ENCODE data around the gene ASXL1.
"Not testable (repeated sequence)": the region's sequence is repeated elsewhere in the genome, so short reads cannot be mapped to it uniquely, and the experiment has no call there.

ASXL1 gene

DNA sequence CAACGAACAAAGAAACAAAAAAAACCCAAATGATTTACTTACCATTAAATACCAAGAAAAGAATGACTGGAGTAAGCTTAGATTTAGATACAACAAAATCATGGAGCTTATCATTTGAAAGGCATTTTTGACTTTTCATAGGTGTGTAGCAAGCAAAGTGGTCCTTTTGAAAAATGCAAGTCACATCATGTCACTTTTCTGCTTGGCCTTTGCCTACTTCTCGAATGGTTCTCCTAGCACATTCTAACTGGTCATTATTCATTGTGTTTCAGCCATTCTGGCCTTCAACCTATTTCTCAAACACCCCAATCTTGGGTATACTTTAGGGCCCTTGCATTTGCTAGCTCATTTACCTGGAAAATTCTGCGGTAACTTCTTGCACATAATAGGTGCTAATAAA lies 22.6 kb downstream of the ASXL1 start:
- ChIA-PET CTCF (interaction anchor here (0.6 kb wide), 1 partner anchor 24 kb away, joined by 3 read pairs; no protein-coding TSS in a partner anchor), POLR2A (ENCODE audit: low non-redundant PET) (no interaction called here)
- H3K27ac ChIP-seq = no peak overlapping the region
- no peak for TF ChIP-seq CTCF (conservative IDR thresholded peaks at IDR 0.05; ENCODE audit: low read depth)
- DNase-seq (ENCODE audit: low spot score) = no peak

- DNase-seq (ENCODE audit: low spot score) = no peak
- H3K27ac ChIP-seq = no peak overlapping the region
- ChIA-PET POLR2A (ENCODE audit: low non-redundant PET) (no interaction called here), CTCF (no interaction called here)
- no peak for TF ChIP-seq CTCF (conservative IDR thresholded peaks at IDR 0.05; ENCODE audit: low read depth)
Measured at GRCh38 chr20:32382102-32382950, 24.2 kb downstream of the ASXL1 start.

DNA sequence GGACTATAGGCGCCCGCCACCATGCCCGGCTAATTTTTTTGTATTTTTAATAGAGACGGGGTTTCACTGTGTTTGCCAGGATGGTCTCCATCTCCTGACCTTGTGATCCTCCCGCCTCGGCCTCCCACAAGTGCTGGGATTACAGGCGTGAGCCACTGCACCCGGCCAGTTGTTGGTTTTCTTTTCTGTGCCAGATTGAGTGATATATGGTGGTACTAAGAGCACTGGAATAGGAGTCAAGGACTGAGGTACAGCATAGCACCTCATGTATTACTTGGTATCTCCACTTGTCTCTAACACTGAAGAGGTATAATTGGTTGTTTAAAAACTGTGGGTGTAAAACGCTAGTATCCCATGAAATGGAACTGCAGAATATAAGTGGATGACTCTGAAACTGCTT lies 25.3 kb downstream of the ASXL1 start:
- DNase-seq (ENCODE audit: low spot score); H3K27ac ChIP-seq; POLR2A ChIA-PET (ENCODE audit: low non-redundant PET): not testable (repeated sequence)
- CTCF ChIA-PET = interaction anchor here (0.5 kb wide), 1 partner anchor 284 kb away, joined by 3 read pairs; no protein-coding TSS in a partner anchor

DNA sequence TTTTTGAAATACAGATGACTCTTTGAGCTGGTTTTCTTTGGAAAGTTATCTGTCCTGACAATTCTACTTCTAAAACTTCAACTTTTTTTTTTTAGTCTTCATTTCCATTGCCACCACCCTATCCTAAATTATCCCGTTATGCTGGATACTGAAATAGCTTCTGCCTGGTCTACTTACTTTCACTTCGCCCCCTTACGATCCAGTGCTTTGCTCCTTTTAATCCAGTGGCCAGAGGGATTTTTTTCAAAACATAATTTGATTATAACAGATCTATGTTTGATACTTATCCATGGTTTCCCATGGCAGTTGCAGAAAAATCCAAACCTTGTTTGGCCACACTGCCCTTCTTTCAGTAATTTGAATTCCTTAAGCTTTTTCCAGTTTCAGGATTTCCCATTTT lies 27.4 kb downstream of the ASXL1 start:
- no peak for DNase-seq (ENCODE audit: low spot score)
- H3K27ac ChIP-seq = no peak overlapping the region
- CTCF ChIA-PET = interaction anchor here (0.6 to 1.1 kb wide), 5 partner anchors 20 to 728 kb away, joined by 3 to 10 read pairs (median 4); no protein-coding TSS in a partner anchor
- POLR2A ChIA-PET (ENCODE audit: low non-redundant PET) = interaction anchor here (0.7 kb wide), 1 partner anchor 28 kb away, joined by 3 read pairs; no protein-coding TSS in a partner anchor
- no peak for TF ChIP-seq CTCF (conservative IDR thresholded peaks at IDR 0.05; ENCODE audit: low read depth)

GRCh38 chr20:32386091-32386490 lies 28.0 kb downstream of the ASXL1 start:
- TF ChIP-seq CTCF (conservative IDR thresholded peaks at IDR 0.05; ENCODE audit: low read depth) = no peak
- ChIA-PET POLR2A (ENCODE audit: low non-redundant PET) (no interaction called here), CTCF (interaction anchor here (0.6 to 1.0 kb wide), 5 partner anchors 19 to 150 kb away, joined by 3 to 4 read pairs (median 3); no protein-coding TSS in a partner anchor)
- no peak for DNase-seq (ENCODE audit: low spot score)
- no peak overlapping the region for H3K27ac ChIP-seq

GRCh38 chr20:32387252-32387651 lies 29.1 kb downstream of the ASXL1 start:
- no peak for TF ChIP-seq CTCF (conservative IDR thresholded peaks at IDR 0.05; ENCODE audit: low read depth)
- DNase-seq (ENCODE audit: low spot score) = no peak
- CTCF ChIA-PET = interaction anchor here (0.6 kb wide), 1 partner anchor 43 kb away, joined by 7 read pairs; no protein-coding TSS in a partner anchor
- H3K27ac ChIP-seq = no peak overlapping the region
- POLR2A ChIA-PET (ENCODE audit: low non-redundant PET) = no interaction called here

- TF ChIP-seq CTCF (conservative IDR thresholded peaks at IDR 0.05; ENCODE audit: low read depth) = no peak
- no peak for DNase-seq (ENCODE audit: low spot score)
- ChIA-PET CTCF (interaction anchor here (0.6 kb wide), 1 partner anchor 26 kb away, joined by 3 read pairs; no protein-coding TSS in a partner anchor), POLR2A (ENCODE audit: low non-redundant PET) (interaction anchor here (0.6 kb wide), 1 partner anchor 23 kb away, joined by 3 read pairs; no protein-coding TSS in a partner anchor)
- no peak overlapping the region for H3K27ac ChIP-seq
Measured at GRCh38 chr20:32391003-32391402, 32.9 kb downstream of the ASXL1 start.
